GM18519 (cell line): Measurements from ENCODE around the gene TRIM27.
"Not testable (repeated sequence)": the region's sequence is repeated elsewhere in the genome, so short reads cannot be mapped to it uniquely, and the experiment has no call there.

Experiments
- ATAC-seq: cut with Tn5 transposase; IDR thresholded peaks from one replicate; pipeline ENCODE4 v1.9.1; 2021; ENCODE audit warnings: mild to moderate bottlenecking, moderate library complexity; ENCODE audit not compliant: unreplicated experiment, low FRiP score

Gene TRIM27

GRCh38 chr6:28943223-28943556, 19.4 kb upstream of the TRIM27 start:
- no peak for ATAC-seq

- ATAC-seq: no peak
These were observed 18.1 kb upstream of the TRIM27 start for GRCh38 chr6:28941684-28942448.

GRCh38 chr6:28940858-28941683, 17.3 kb upstream of the TRIM27 start:
- peak; percentile 43 for ATAC-seq

- ATAC-seq: no peak
These were observed 16.6 kb upstream of the TRIM27 start for GRCh38 chr6:28940294-28940857.

GRCh38 chr6:28933069-28933468, 9.3 kb upstream of the TRIM27 start:
- ATAC-seq: no peak

GRCh38 chr6:28929887-28930620, 6.3 kb upstream of the TRIM27 start:
- ATAC-seq: no peak

GRCh38 chr6:28929339-28929738, 5.6 kb upstream of the TRIM27 start:
- not testable (repeated sequence) for ATAC-seq

GRCh38 chr6:28927846-28928245, 4.1 kb upstream of the TRIM27 start:
- ATAC-seq: no peak

- ATAC-seq: no peak
These were observed 916 bp downstream of the TRIM27 start for GRCh38 chr6:28922821-28923317.

- ATAC-seq: no peak
These were observed 1.6 kb downstream of the TRIM27 start for GRCh38 chr6:28922004-28922820.

GRCh38 chr6:28920281-28920680, 3.5 kb downstream of the TRIM27 start:
- ATAC-seq: no peak

GRCh38 chr6:28914941-28915340, 8.8 kb downstream of the TRIM27 start:
- ATAC-seq: no peak

GRCh38 chr6:28910901-28911690, 12.7 kb downstream of the TRIM27 start:
- no peak for ATAC-seq

GRCh38 chr6:28907394-28907793, 16.4 kb downstream of the TRIM27 start:
- no peak for ATAC-seq

GRCh38 chr6:28906669-28907068, 17.1 kb downstream of the TRIM27 start:
- ATAC-seq: no peak

- no peak for ATAC-seq
These were observed 20.1 kb downstream of the TRIM27 start for GRCh38 chr6:28903686-28904085.

GRCh38 chr6:28901831-28902230, 22.0 kb downstream of the TRIM27 start:
- no peak for ATAC-seq

GRCh38 chr6:28900577-28901256, 23.1 kb downstream of the TRIM27 start:
- no peak for ATAC-seq

GRCh38 chr6:28898710-28898965, 25.1 kb downstream of the TRIM27 start:
- ATAC-seq: no peak
